ENCODE measurements around the gene RHCE.
"Not testable (repeated sequence)": the region's sequence is repeated elsewhere in the genome, so short reads cannot be mapped to it uniquely, and the experiment has no call there.

Gene RHCE

GRCh38 chr1:25405731-25406305, 14.8 kb downstream of the RHCE start:
- POLR2A ChIA-PET = interaction anchor here (0.7 kb wide), 1 partner anchor 26 kb away, joined by 3 read pairs; no protein-coding TSS in a partner anchor
- CTCF ChIA-PET; H3K9me3 ChIP-seq (ENCODE audit: control insufficient read depth, insufficient read depth, low read depth, low read length); H3K4me3 ChIP-seq (ENCODE audit: low read depth, low read length); H3K27ac ChIP-seq (ENCODE audit: extremely low read depth, low read depth, low read length); H3K4me1 ChIP-seq (ENCODE audit: control insufficient read depth, insufficient read depth, low read length); H3K36me3 ChIP-seq (ENCODE audit: control insufficient read depth in 2 of 2, insufficient read depth in 1 of 2, low read length in 2 of 2): not testable (repeated sequence)
- TF ChIP-seq ZIC2 (tag by site-specific recombination; IDR thresholded peaks at IDR 0.05) (0 out of 2 replicates have a peak, but pooled peaks have one; percentile 10), ZSCAN4 (tag by site-specific recombination; IDR thresholded peaks at IDR 0.05) (peak; percentile 32; the same call in 1 of the 2 replicates), PRDM10 (tag by site-specific recombination; IDR thresholded peaks at IDR 0.05) (peak; percentile 60)

GRCh38 chr1:25402947-25403803, 17.4 kb downstream of the RHCE start:
- H3K27ac ChIP-seq (ENCODE audit: extremely low read depth, low read depth, low read length); H3K4me1 ChIP-seq (ENCODE audit: control insufficient read depth, insufficient read depth, low read length); H3K4me3 ChIP-seq (ENCODE audit: low read depth, low read length); H3K9me3 ChIP-seq (ENCODE audit: control insufficient read depth, insufficient read depth, low read depth, low read length); H3K36me3 ChIP-seq (ENCODE audit: control insufficient read depth in 2 of 2, insufficient read depth in 1 of 2, low read length in 2 of 2); POLR2A ChIA-PET: not testable (repeated sequence)
- CTCF ChIA-PET = interaction anchor here (0.7 to 1.2 kb wide), 3 partner anchors 116 to 408 kb away, joined by 5 to 7 read pairs (median 5); no protein-coding TSS in a partner anchor

GRCh38 chr1:25398079-25398478, 22.5 kb downstream of the RHCE start:
- POLR2A ChIA-PET; H3K36me3 ChIP-seq (ENCODE audit: control insufficient read depth in 2 of 2, insufficient read depth in 1 of 2, low read length in 2 of 2); H3K4me3 ChIP-seq (ENCODE audit: low read depth, low read length); H3K9me3 ChIP-seq (ENCODE audit: control insufficient read depth, insufficient read depth, low read depth, low read length); CTCF ChIA-PET; H3K4me1 ChIP-seq (ENCODE audit: control insufficient read depth, insufficient read depth, low read length); H3K27ac ChIP-seq (ENCODE audit: extremely low read depth, low read depth, low read length): not testable (repeated sequence)

GRCh38 chr1:25397549-25397948, 23.1 kb downstream of the RHCE start:
- not testable (repeated sequence) for H3K36me3 ChIP-seq (ENCODE audit: control insufficient read depth in 2 of 2, insufficient read depth in 1 of 2, low read length in 2 of 2); H3K4me3 ChIP-seq (ENCODE audit: low read depth, low read length); H3K27ac ChIP-seq (ENCODE audit: extremely low read depth, low read depth, low read length); H3K9me3 ChIP-seq (ENCODE audit: control insufficient read depth, insufficient read depth, low read depth, low read length); H3K4me1 ChIP-seq (ENCODE audit: control insufficient read depth, insufficient read depth, low read length)
- POLR2A ChIA-PET = interaction anchor here (0.6 kb wide), 1 partner anchor 178 kb away, joined by 3 read pairs; no protein-coding TSS in a partner anchor
- CTCF ChIA-PET = interaction anchor here (0.6 to 0.7 kb wide), 2 partner anchors 122 to 716 kb away, joined by 3 to 5 read pairs; no protein-coding TSS in a partner anchor

GRCh38 chr1:25392841-25393240, 27.8 kb downstream of the RHCE start:
- H3K27ac ChIP-seq (ENCODE audit: extremely low read depth, low read depth, low read length) = no peak overlapping the region
- no peak overlapping the region for H3K4me3 ChIP-seq (ENCODE audit: low read depth, low read length)
- ChIA-PET CTCF (no interaction called here), POLR2A (no interaction called here)
- no peaks in the 10 kb centered on the region for H3K36me3 ChIP-seq (ENCODE audit: control insufficient read depth in 2 of 2, insufficient read depth in 1 of 2, low read length in 2 of 2)
- no peaks in the 10 kb centered on the region for H3K4me1 ChIP-seq (ENCODE audit: control insufficient read depth, insufficient read depth, low read length)
- no peaks in the 10 kb centered on the region for H3K9me3 ChIP-seq (ENCODE audit: control insufficient read depth, insufficient read depth, low read depth, low read length)
- TF ChIP-seq ZNF423 (tag by site-specific recombination; IDR thresholded peaks at IDR 0.05) = no peak
- no peak for TF ChIP-seq ZNF223 (tag by site-specific recombination; IDR thresholded peaks at IDR 0.05)
- no peak for TF ChIP-seq ZNF660 (tag by site-specific recombination; IDR thresholded peaks at IDR 0.05)
- TF ChIP-seq ZNF777 (tag by site-specific recombination; IDR thresholded peaks at IDR 0.05; ENCODE audit: borderline replicate concordance) = no peak
- TF ChIP-seq ZNF302 (tag by site-specific recombination; IDR thresholded peaks at IDR 0.05; ENCODE audit: low read depth) = no peak
- no peak for TF ChIP-seq ZFP41 (tag by site-specific recombination; IDR thresholded peaks at IDR 0.05; ENCODE audit: borderline replicate concordance)
- TF ChIP-seq ZNF404 (tag by site-specific recombination; IDR thresholded peaks at IDR 0.05) = no peak
- no peak for TF ChIP-seq IKZF3 (tag by site-specific recombination; IDR thresholded peaks at IDR 0.05)
- TF ChIP-seq ZNF692 (tag by site-specific recombination; IDR thresholded peaks at IDR 0.05) = no peak
- no peak for TF ChIP-seq ZNF155 (tag by site-specific recombination; IDR thresholded peaks at IDR 0.05)
- TF ChIP-seq, protein P1, sequence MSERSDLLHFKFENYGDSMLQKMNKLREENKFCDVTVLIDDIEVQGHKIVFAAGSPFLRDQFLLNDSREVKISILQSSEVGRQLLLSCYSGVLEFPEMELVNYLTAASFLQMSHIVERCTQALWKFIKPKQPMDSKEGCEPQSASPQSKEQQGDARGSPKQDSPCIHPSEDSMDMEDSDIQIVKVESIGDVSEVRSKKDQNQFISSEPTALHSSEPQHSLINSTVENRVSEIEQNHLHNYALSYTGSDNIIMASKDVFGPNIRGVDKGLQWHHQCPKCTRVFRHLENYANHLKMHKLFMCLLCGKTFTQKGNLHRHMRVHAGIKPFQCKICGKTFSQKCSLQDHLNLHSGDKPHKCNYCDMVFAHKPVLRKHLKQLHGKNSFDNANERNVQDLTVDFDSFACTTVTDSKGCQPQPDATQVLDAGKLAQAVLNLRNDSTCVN (tag by site-specific recombination; optimal IDR thresholded peaks at IDR 0.05) = no peak
- no peak for TF ChIP-seq ZNF140 (tag by site-specific recombination; IDR thresholded peaks at IDR 0.05)

All from HEK293 (cell line).